GM23338 (cell line): ENCODE data around the gene LYSMD4. TPM values are rescaled to one million over a fixed set of nuclear protein-coding genes. Genes with fewer than 3 reads are reported as not detected.

Source experiments
- ATAC-seq: fragments of 200-7000 bp; cut with Tn5 transposase; 3 replicates; pipeline ENCODE4 v1.9.1; 2020
- DNase-seq: peaks from one replicate; pipeline ENCODE4 v3.0.0-alpha.2; 2015; ENCODE audit warnings: low spot score
- H2AFZ ChIP-seq: fragments of 200-600 bp; sonication (generic); 2 replicates; pipeline ENCODE4 v1.8.0; 2016; ENCODE audit warnings: antibody characterized with exemption, mild to moderate bottlenecking, moderate library complexity
- H3F3A ChIP-seq: fragments of 200-600 bp; sonication (generic); replicated peaks from 2 replicates; pipeline ENCODE4 v1.8.0; 2017; ENCODE audit warnings: antibody characterized with exemption, mixed run types, low read depth
- H3K27ac ChIP-seq: fragments of 200-600 bp; sonication (generic); 2 replicates; pipeline ENCODE4 v1.6.1; 2016; ENCODE audit warnings: low read depth
- H3K27me3 ChIP-seq: fragments of 200-600 bp; sonication (generic); 2 replicates; pipeline ENCODE4 v1.8.0; 2016; ENCODE audit warnings: mild to moderate bottlenecking, mixed run types, moderate library complexity; ENCODE audit not compliant: insufficient read depth
- H3K36me3 ChIP-seq: fragments of 200-600 bp; sonication (generic); 2 replicates; pipeline ENCODE4 v1.8.0; 2016; ENCODE audit warnings: mild to moderate bottlenecking; ENCODE audit not compliant: insufficient read depth
- H3K4me1 ChIP-seq: fragments of 200-600 bp; sonication (generic); 2 replicates; pipeline ENCODE4 v1.8.0; 2016; ENCODE audit warnings: mild to moderate bottlenecking, moderate library complexity; ENCODE audit not compliant: insufficient read depth
- H3K4me2 ChIP-seq: fragments of 200-600 bp; sonication (generic); 2 replicates; pipeline ENCODE4 v1.7.1; 2017; ENCODE audit warnings: mixed run types
- H3K4me3 ChIP-seq: fragments of 200-600 bp; sonication (generic); 2 replicates; pipeline ENCODE4 v1.6.1; 2016; ENCODE audit warnings: mixed run types
- H3K79me2 ChIP-seq: fragments of 200-600 bp; sonication (generic); replicated peaks from 2 replicates; pipeline ENCODE4 v1.8.0; 2017; ENCODE audit warnings: mild to moderate bottlenecking; ENCODE audit not compliant: insufficient read depth
- H3K9me2 ChIP-seq: fragments of 200-600 bp; sonication (generic); 2 replicates; pipeline ENCODE4 v1.8.0; 2017; ENCODE audit not compliant: insufficient read depth
- H4K20me1 ChIP-seq: fragments of 200-600 bp; sonication (generic); replicated peaks from 2 replicates; pipeline ENCODE4 v1.8.0; 2017; ENCODE audit warnings: mild to moderate bottlenecking; ENCODE audit not compliant: insufficient read depth
- H3K27ac Mint-ChIP-seq: 2 replicates; pipeline ENCODE4 v1.8.0; 2020; ENCODE audit warnings: inconsistent platforms, mild to moderate bottlenecking, moderate library complexity, mixed read lengths
- H3K27me3 Mint-ChIP-seq: 3 replicates; pipeline ENCODE4 v1.8.0; 2022; ENCODE audit warnings: low read depth, mild to moderate bottlenecking, moderate library complexity, mixed read lengths, inconsistent platforms; ENCODE audit not compliant: insufficient read depth, poor library complexity
- H3K36me3 Mint-ChIP-seq: 3 replicates; pipeline ENCODE4 v1.8.0; 2021; ENCODE audit warnings: low read depth, mild to moderate bottlenecking, inconsistent platforms, moderate library complexity, mixed read lengths
- H3K4me1 Mint-ChIP-seq: 3 replicates; pipeline ENCODE4 v1.8.0; 2020; ENCODE audit warnings: mild to moderate bottlenecking, inconsistent platforms, mixed read lengths
- H3K4me3 Mint-ChIP-seq: 3 replicates; pipeline ENCODE4 v1.8.0; 2021; ENCODE audit warnings: moderate library complexity, mild to moderate bottlenecking, inconsistent platforms, mixed read lengths
- H3K9me3 Mint-ChIP-seq: 3 replicates; pipeline ENCODE4 v1.8.0; 2020; ENCODE audit warnings: moderate library complexity, mild to moderate bottlenecking, inconsistent platforms, mixed read lengths
- CREB1 ChIP-seq: fragments of 250-450 bp; sonication (Bioruptor Pico); IDR thresholded peaks from 2 replicates; pipeline ENCODE4 v1.5.0; 2020; ENCODE audit warnings: low read depth, mild to moderate bottlenecking, moderate library complexity
- CTCF ChIP-seq, 2 experiments: fragments of 200-600 bp in 1 of 2; sonication (generic) in 1 of 2; conservative IDR thresholded peaks; 2 replicates each; pipeline versions ENCODE4 v1.5.1 to v1.6.1; 2016 to 2017; ENCODE audit warnings: antibody characterized with exemption in 2 of 2, low read depth in 2 of 2, mild to moderate bottlenecking in 2 of 2, moderate library complexity in 1 of 2
- ETS1 ChIP-seq: IDR thresholded peaks from 2 replicates; pipeline ENCODE4 v1.6.1; 2016; ENCODE audit warnings: antibody characterized with exemption
- EZH2 ChIP-seq: fragments of 200-600 bp; sonication (generic); IDR thresholded peaks from one replicate; pipeline ENCODE4 v1.8.0; 2017; ENCODE audit warnings: antibody characterized with exemption, mild to moderate bottlenecking, low read depth; ENCODE audit not compliant: unreplicated experiment
- EZH2phosphoT487 ChIP-seq: fragments of 200-600 bp; sonication (generic); IDR thresholded peaks from one replicate; pipeline ENCODE4 v1.8.1; 2018; ENCODE audit warnings: antibody characterized with exemption; ENCODE audit not compliant: unreplicated experiment
- JUNB ChIP-seq: IDR thresholded peaks from one replicate; pipeline ENCODE4 v1.6.1; 2016; ENCODE audit warnings: antibody characterized with exemption; ENCODE audit not compliant: unreplicated experiment
- NANOG ChIP-seq: IDR thresholded peaks from 2 replicates; pipeline ENCODE4 v1.6.1; 2016; ENCODE audit warnings: antibody characterized with exemption, borderline replicate concordance
- POLR2AphosphoS5 ChIP-seq: IDR thresholded peaks from 2 replicates; pipeline ENCODE4 v1.6.1; 2016; ENCODE audit warnings: antibody characterized with exemption, low read depth
- REST ChIP-seq: IDR thresholded peaks from one replicate; pipeline ENCODE4 v1.6.1; 2018; ENCODE audit warnings: antibody characterized with exemption; ENCODE audit not compliant: unreplicated experiment
- STAT1 ChIP-seq: IDR thresholded peaks from one replicate; pipeline ENCODE4 v1.6.1; 2016; ENCODE audit warnings: antibody characterized with exemption; ENCODE audit not compliant: unreplicated experiment
- ZNF114 ChIP-seq: fragments of 250-450 bp; sonication (Bioruptor Pico); IDR thresholded peaks from 2 replicates; pipeline ENCODE4 v1.5.0; 2020; ENCODE audit warnings: mild to moderate bottlenecking, moderate library complexity
- ZNF331 ChIP-seq: fragments of 250-450 bp; sonication (Bioruptor Pico); IDR thresholded peaks from 2 replicates; pipeline ENCODE4 v1.5.0; 2020; ENCODE audit warnings: low read depth, mild to moderate bottlenecking, moderate library complexity
- ZNF462 ChIP-seq: fragments of 250-450 bp; sonication (Bioruptor Pico); IDR thresholded peaks from 2 replicates; pipeline ENCODE4 v1.5.0; 2020; ENCODE audit warnings: mild to moderate bottlenecking, moderate library complexity
- polyA plus RNA-seq: library from polyadenylated mRNA; unstranded; fragments of >200 nt; fragmentation: Nextera tagmentation; extraction: Ambion mirVana; gene quantifications from 2 replicates; pipeline ENCODE4 v1.2.1, GENCODE V29; 2016
- total RNA-seq: library from RNA; depleted of rRNA; stranded (reverse); fragments of >200 nt; shearing (Covaris generic); gene quantifications from 2 replicates; pipeline ENCODE4 v1.2.3, GENCODE V29; 2014

LYSMD4 gene
- total and polyA plus RNA-seq, 2 experiments from 2014 or later, result 7.5 to 23.8 TPM

- no peak overlapping the region for H3K4me2 ChIP-seq
- no peak overlapping the region for H3K27ac Mint-ChIP-seq
- H3K4me1 ChIP-seq, result no peaks in the 10 kb centered on the region
- H3K4me3 Mint-ChIP-seq, result no peak overlapping the region
- no peak overlapping the region for H2AFZ ChIP-seq
- H3K27me3 Mint-ChIP-seq, result no peaks in the 10 kb centered on the region
- no peaks in the 10 kb centered on the region for H3K4me1 Mint-ChIP-seq
- no peaks in the 10 kb centered on the region for H3K79me2 ChIP-seq
- H3K36me3 Mint-ChIP-seq, result peaks cover 12% of the 10 kb centered on the region; the same call in 2 of the 3 replicates
- H3K9me2 ChIP-seq, result no peaks in the 10 kb centered on the region
- no peaks in the 10 kb centered on the region for H3K9me3 Mint-ChIP-seq
- H3K4me3 ChIP-seq, result no peak overlapping the region
- no peaks in the 10 kb centered on the region for H3K36me3 ChIP-seq
- no peak overlapping the region for H3K27ac ChIP-seq
- DNase-seq (no peak), ATAC-seq (no peak)
- H3F3A ChIP-seq, result no peaks in the 10 kb centered on the region
- no peaks in the 10 kb centered on the region for H3K27me3 ChIP-seq
- TF ChIP-seq EZH2, result no peak
- TF ChIP-seq NANOG, result no peak
- TF ChIP-seq REST, result no peak
- no peak for TF ChIP-seq STAT1
- TF ChIP-seq CREB1 (CRISPR knock-in tag), result no peak
- TF ChIP-seq CTCF (conservative IDR thresholded peaks at IDR 0.05; ENCODE audit: low read depth in 2 of 2), result no peak
- TF ChIP-seq ZNF331 (CRISPR knock-in tag), result no peak
- TF ChIP-seq ZNF114 (CRISPR knock-in tag), result no peak
- no peak for TF ChIP-seq EZH2phosphoT487
- TF ChIP-seq POLR2AphosphoS5, result no peak
- no peak for TF ChIP-seq ZNF462
- no peak for TF ChIP-seq ETS1
- TF ChIP-seq JUNB, result no peak
- no peaks in the 10 kb centered on the region for H4K20me1 ChIP-seq
Observed at GRCh38 chr15:99692825-99693224, 40.4 kb downstream of the LYSMD4 start.
